Neural crest cell (in vitro differentiated cells): Measurements from ENCODE around the gene PECR. TPM values are rescaled to one million over a fixed set of nuclear protein-coding genes. Genes with fewer than 3 reads are reported as not detected.

Experiments
- DNase-seq: peaks from one replicate; pipeline ENCODE4 v3.0.0; 2021; ENCODE audit warnings: low read depth, mixed read lengths, low spot score
- H3K27ac Mint-ChIP-seq: one replicate; pipeline ENCODE4 v1.8.0; 2021; ENCODE audit warnings: mild to moderate bottlenecking, mixed read lengths; ENCODE audit not compliant: unreplicated experiment
- H3K27me3 Mint-ChIP-seq: 2 replicates; pipeline ENCODE4 v1.8.0; 2021; ENCODE audit warnings: low read depth, mild to moderate bottlenecking, mixed read lengths
- H3K36me3 Mint-ChIP-seq: 2 replicates; pipeline ENCODE4 v1.8.0; 2021; ENCODE audit warnings: low read depth, mild to moderate bottlenecking, mixed read lengths
- H3K4me1 Mint-ChIP-seq: 2 replicates; pipeline ENCODE4 v1.8.0; 2021; ENCODE audit warnings: mixed read lengths
- H3K4me3 Mint-ChIP-seq: one replicate; pipeline ENCODE4 v1.8.0; 2021; ENCODE audit warnings: mild to moderate bottlenecking, mixed read lengths
- H3K9me3 Mint-ChIP-seq: 2 replicates; pipeline ENCODE4 v1.8.0; 2021; ENCODE audit warnings: mixed read lengths
- CTCF ChIP-seq: fragments of 200-600 bp; sonication (generic); conservative IDR thresholded peaks from 2 replicates; pipeline ENCODE4 v1.5.0; 2021; ENCODE audit warnings: antibody characterized with exemption, mild to moderate bottlenecking
- total RNA-seq: library from RNA; stranded (reverse); gene quantifications from 2 replicates; pipeline ENCODE4 v1.2.1, GENCODE V29; 2021

Gene PECR
- total RNA-seq, 1 donor from 2014 or later, result 18.2 TPM

GRCh38 chr2:216051350-216051749 lies 30.3 kb downstream of the PECR start:
- TF ChIP-seq CTCF, result no peak
- Mint-ChIP-seq H3K9me3 (no peaks in the 10 kb centered on the region), H3K27me3 (no peaks in the 10 kb centered on the region), H3K27ac (no peak overlapping the region), H3K4me3 (no peak overlapping the region), H3K36me3 (peaks cover 14% of the 10 kb centered on the region), H3K4me1 (peaks cover 17% of the 10 kb centered on the region)
- DNase-seq, result no peak

GRCh38 chr2:216049452-216049851 lies 32.2 kb downstream of the PECR start:
- Mint-ChIP-seq H3K36me3 (peaks cover 11% of the 10 kb centered on the region), H3K9me3 (no peaks in the 10 kb centered on the region), H3K4me1 (peaks cover 17% of the 10 kb centered on the region), H3K4me3 (no peak overlapping the region), H3K27me3 (no peaks in the 10 kb centered on the region), H3K27ac (no peak overlapping the region)
- no peak for DNase-seq
- no peak for TF ChIP-seq CTCF

GRCh38 chr2:216047397-216047796 lies 34.2 kb downstream of the PECR start:
- TF ChIP-seq CTCF, result no peak
- H3K27ac Mint-ChIP-seq, result no peak overlapping the region

GRCh38 chr2:216044883-216045486 lies 36.6 kb downstream of the PECR start:
- Mint-ChIP-seq H3K4me1 (peaks cover 13% of the 10 kb centered on the region), H3K27me3 (no peaks in the 10 kb centered on the region), H3K36me3 (peaks cover 9% of the 10 kb centered on the region)

More at GRCh38 chr2:216047397-216047796, 34.2 kb downstream of the PECR start:
- no peaks in the 10 kb centered on the region for H3K27me3 Mint-ChIP-seq
- H3K36me3 Mint-ChIP-seq, result peaks cover 11% of the 10 kb centered on the region
- no peak for DNase-seq
- peaks cover 17% of the 10 kb centered on the region for H3K4me1 Mint-ChIP-seq
- no peaks in the 10 kb centered on the region for H3K9me3 Mint-ChIP-seq
- H3K4me3 Mint-ChIP-seq, result no peak overlapping the region

GRCh38 chr2:216043949-216044348 lies 37.7 kb downstream of the PECR start:
- no peak overlapping the region for H3K4me3 Mint-ChIP-seq

More at GRCh38 chr2:216044883-216045486, 36.6 kb downstream of the PECR start:
- TF ChIP-seq CTCF, result no peak
- DNase-seq, result no peak
- Mint-ChIP-seq H3K27ac (no peak overlapping the region), H3K9me3 (no peaks in the 10 kb centered on the region), H3K4me3 (no peak overlapping the region)

More at GRCh38 chr2:216043949-216044348, 37.7 kb downstream of the PECR start:
- H3K27me3 Mint-ChIP-seq, result no peaks in the 10 kb centered on the region
- H3K4me1 Mint-ChIP-seq, result peaks cover 3% of the 10 kb centered on the region
- no peak overlapping the region for H3K27ac Mint-ChIP-seq
- H3K36me3 Mint-ChIP-seq, result peaks cover 13% of the 10 kb centered on the region
- no peak for TF ChIP-seq CTCF
- no peaks in the 10 kb centered on the region for H3K9me3 Mint-ChIP-seq
- DNase-seq, result no peak
